K562 (cell line): ENCODE results near the gene CD46. TPM values are rescaled to one million over a fixed set of nuclear protein-coding genes. Genes with fewer than 3 reads are reported as not detected.

Source experiments
- CBFB ChIP-seq: sonication (generic); formaldehyde crosslinking; IDR thresholded peaks from 2 replicates; pipeline ENCODE4 v1.4.0; 2020; ENCODE audit warnings: mild to moderate bottlenecking, missing genetic modification reagents
- CREB1 ChIP-seq, 2 experiments: sonication (generic) in 1 of 2; formaldehyde crosslinking in 1 of 2; IDR thresholded peaks; 2 replicates each; pipeline versions ENCODE4 v1.6.1 to v1.8.0; 2012 to 2022; ENCODE audit warnings: inconsistent platforms in 1 of 2, mild to moderate bottlenecking in 1 of 2, missing genetic modification reagents in 1 of 2, moderate library complexity in 1 of 2
- FOXJ2 ChIP-seq: fragments of 200-800 bp; sonication (Bioruptor generic); IDR thresholded peaks from 2 replicates; pipeline ENCODE4 v1.6.1; 2016; ENCODE audit warnings: missing genetic modification characterization, missing compliant biosample characterization
- GTF3C2 ChIP-seq: IDR thresholded peaks from 3 replicates; pipeline ENCODE4 v1.6.1; 2011; ENCODE audit warnings: borderline replicate concordance, mild to moderate bottlenecking, moderate library complexity; ENCODE audit not compliant: insufficient read length; ENCODE audit errors: extremely low read depth
- HMG20B ChIP-seq: fragments of 250-450 bp; sonication (Bioruptor Pico); IDR thresholded peaks from 2 replicates; pipeline ENCODE4 v1.5.0; 2021; ENCODE audit warnings: mild to moderate bottlenecking
- MLLT1 ChIP-seq, 2 experiments: fragments of 450-650 bp; IDR thresholded peaks; 2 replicates each; pipeline ENCODE4 v1.6.1; 2016
- SMARCC2 ChIP-seq: fragments of 450-650 bp; IDR thresholded peaks from 2 replicates; pipeline ENCODE4 v1.6.1; 2017; ENCODE audit warnings: antibody characterized with exemption, moderate library complexity, mild to moderate bottlenecking, low read depth
- STAT6 ChIP-seq: sonication (generic); formaldehyde crosslinking; IDR thresholded peaks from 2 replicates; pipeline ENCODE4 v1.8.1; 2023; ENCODE audit warnings: mild to moderate bottlenecking, missing genetic modification reagents
- TOE1 ChIP-seq, 2 experiments: fragments of 450-650 bp in 1 of 2; sonication (generic) in 1 of 2; formaldehyde crosslinking in 1 of 2; IDR thresholded peaks; 2 replicates each; pipeline versions ENCODE4 v1.7.1 to v1.8.0; 2016 to 2022; ENCODE audit warnings: borderline replicate concordance in 2 of 2, mild to moderate bottlenecking in 2 of 2, antibody characterized with exemption in 1 of 2, inconsistent platforms in 1 of 2, low read depth in 1 of 2, missing genetic modification reagents in 1 of 2, moderate library complexity in 1 of 2
- USF1 ChIP-seq: sonication (generic); formaldehyde crosslinking; IDR thresholded peaks from 2 replicates; pipeline ENCODE4 v1.9.0; 2022; ENCODE audit warnings: mild to moderate bottlenecking, missing genetic modification reagents
- ZBTB12 ChIP-seq: fragments of 250-450 bp; sonication (Bioruptor Pico); IDR thresholded peaks from 2 replicates; pipeline ENCODE4 v1.4.0; 2020
- ZBTB49 ChIP-seq: sonication (generic); formaldehyde crosslinking; IDR thresholded peaks from 2 replicates; pipeline ENCODE4 v1.8.0; 2022; ENCODE audit warnings: missing genetic modification reagents, mild to moderate bottlenecking, borderline replicate concordance
- ZC3H11A ChIP-seq: IDR thresholded peaks from 2 replicates; pipeline ENCODE4 v1.6.1; 2012; ENCODE audit warnings: low read depth, low read length, improper control_type of control experiment
- polyA plus RNA-seq, 8 experiments: library from polyadenylated mRNA; depleted of rRNA in 4 of 8; stranded (reverse) in 5 of 8; unstranded in 3 of 8; fragments of >200 nt; fragmentation: Nextera tagmentation in 2 of 8; fragmentation: Illumina TruSeq in 1 of 8; extraction: Ambion mirVana in 2 of 8; extraction: Trizol in 1 of 8; gene quantifications; 2 replicates each; pipeline versions ENCODE4 v1.2.1 to v1.2.3, GENCODE V29; 2011 to 2014; ENCODE audit warnings: inconsistent platforms in 1 of 8, missing spikeins in 1 of 8
- total RNA-seq, 7 experiments: library from RNA; depleted of rRNA in 6 of 7; stranded (reverse); fragments of >200 nt in 6 of 7; fragmentation: Illumina TruSeq in 2 of 7; extraction: Trizol in 2 of 7; gene quantifications; 2 replicates each; pipeline versions ENCODE4 v1.2.1 to v1.2.3, GENCODE V29; 2011 to 2021; ENCODE audit warnings: low replicate concordance in 1 of 7

CD46 gene
- total and polyA plus RNA-seq, 9 of the 15 experiments (the other 6 are each of a cell fraction or from before 2014, with no cell fraction given) = 87.9 to 374 (median 156) TPM

GRCh38 chr1:207752456-207752998 is 673 bp downstream of the CD46 start (continued):
- TF ChIP-seq MLLT1 (IDR thresholded peaks at IDR 0.05) (0 out of 4 replicates have a peak, but pooled peaks of 1 of the 2 experiments have one; percentile 0), ZBTB12 (CRISPR knock-in tag) (no peak), TOE1 (IDR thresholded peaks at IDR 0.05; ENCODE audit: borderline replicate concordance) (no peak), TOE1 (CRISPR knock-in tag; IDR thresholded peaks at IDR 0.05; ENCODE audit: borderline replicate concordance, low read depth) (peak; percentile 83; the same call in 1 of the 2 replicates), STAT6 (CRISPR knock-in tag) (0 out of 2 replicates have a peak, but pooled peaks have one; percentile 37), GTF3C2 (no peak), HMG20B (CRISPR knock-in tag) (no peak), ZBTB49 (CRISPR knock-in tag) (peak; percentile 84; the same call in 1 of the 2 replicates), SMARCC2 (0 out of 2 replicates have a peak, but pooled peaks have one; percentile 58), FOXJ2 (tag) (0 out of 2 replicates have a peak, but pooled peaks have one; percentile 7), CREB1 (IDR thresholded peaks at IDR 0.05) (no peak), CREB1 (CRISPR knock-in tag; IDR thresholded peaks at IDR 0.05) (peak; percentile 2; the same call in 1 of the 2 replicates), USF1 (peak; percentile 43; the same call in 1 of the 2 replicates), ZC3H11A (no peak), CBFB (CRISPR knock-in tag) (peak; percentile 61)
